GM21390 (cell line): Measurements from ENCODE around the gene AUTS2.
A peak's percentile ranks its signal among the peaks of the same experiment; 100 is the strongest.

Source experiments
- ATAC-seq: cut with Tn5 transposase; IDR thresholded peaks from one replicate; pipeline ENCODE4 v1.9.1; 2021; ENCODE audit not compliant: unreplicated experiment

AUTS2 gene

GRCh38 chr7:70392256-70392876 is 794.1 kb downstream of the AUTS2 start:
- no peak for ATAC-seq

- ATAC-seq = no peak
Measured at GRCh38 chr7:70392877-70393435, 794.7 kb downstream of the AUTS2 start.

GRCh38 chr7:70393956-70394355 is 795.7 kb downstream of the AUTS2 start:
- no peak for ATAC-seq

- ATAC-seq = no peak
Measured at GRCh38 chr7:70400829-70401380, 802.6 kb downstream of the AUTS2 start.

- ATAC-seq = no peak
Measured at GRCh38 chr7:70402069-70402468, 803.8 kb downstream of the AUTS2 start.

- no peak for ATAC-seq
Measured at GRCh38 chr7:70405241-70405640, 807.0 kb downstream of the AUTS2 start.

- no peak for ATAC-seq
Measured at GRCh38 chr7:70406186-70406949, 808.1 kb downstream of the AUTS2 start.

- no peak for ATAC-seq
Measured at GRCh38 chr7:70406950-70407209, 808.6 kb downstream of the AUTS2 start.

- no peak for ATAC-seq
Measured at GRCh38 chr7:70408477-70408876, 810.2 kb downstream of the AUTS2 start.

GRCh38 chr7:70408891-70409290 is 810.6 kb downstream of the AUTS2 start:
- no peak for ATAC-seq

- peak; percentile 54 for ATAC-seq
Measured at GRCh38 chr7:70410134-70410750, 812.0 kb downstream of the AUTS2 start.

- no peak for ATAC-seq
Measured at GRCh38 chr7:70414368-70414767, 816.1 kb downstream of the AUTS2 start.

- ATAC-seq = peak; percentile 46
Measured at GRCh38 chr7:70415179-70415972, 817.1 kb downstream of the AUTS2 start.

- no peak for ATAC-seq
Measured at GRCh38 chr7:70416347-70416985, 818.2 kb downstream of the AUTS2 start.

GRCh38 chr7:70416986-70417655 is 818.8 kb downstream of the AUTS2 start:
- no peak for ATAC-seq

- no peak for ATAC-seq
Measured at GRCh38 chr7:70419526-70420380, 821.5 kb downstream of the AUTS2 start.

- no peak for ATAC-seq
Measured at GRCh38 chr7:70420381-70420662, 822.0 kb downstream of the AUTS2 start.

GRCh38 chr7:70421319-70421718 is 823.0 kb downstream of the AUTS2 start:
- no peak for ATAC-seq

GRCh38 chr7:70426249-70426880 is 828.1 kb downstream of the AUTS2 start:
- peak; percentile 70 for ATAC-seq
